ENCODE results near the gene MTURN. TPM values are rescaled to one million over a fixed set of nuclear protein-coding genes. Genes with fewer than 3 reads are reported as not detected.

Gene MTURN
- total and polyA plus RNA-seq, 9 of the 15 experiments (the other 6 are each of a cell fraction or from before 2014, with no cell fraction given): 0.94 to 14.8 (median 6.4) TPM

GRCh38 chr7:30206942-30207341 lies 72.2 kb downstream of the MTURN start (continued):
- TF ChIP-seq TSC22D4 (tag; IDR thresholded peaks at IDR 0.05) (no peak), HSF4 (CRISPR knock-in tag; IDR thresholded peaks at IDR 0.05; ENCODE audit: borderline replicate concordance) (no peak)

DNA sequence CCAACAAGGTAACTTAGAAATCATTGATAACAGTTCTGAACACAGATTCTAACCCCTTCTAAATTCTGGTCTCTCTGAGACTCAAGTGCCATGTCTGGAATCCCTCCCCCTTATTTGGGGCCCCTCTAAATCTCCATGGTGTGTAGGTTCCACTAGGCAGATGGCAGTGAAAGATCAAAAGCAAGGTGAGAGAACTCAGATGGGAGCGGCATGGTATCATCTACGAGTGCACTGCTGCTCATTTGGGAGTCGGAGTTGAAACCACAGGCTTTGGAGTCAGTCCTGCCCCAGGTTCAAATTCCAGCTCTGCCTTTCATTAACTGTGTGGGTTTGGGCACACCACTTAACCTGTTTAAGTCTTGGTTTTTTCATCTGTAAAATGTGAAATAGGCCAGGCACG lies 72.6 kb downstream of the MTURN start:
- Histone ChIP-seq H3K27ac (ENCODE audit: extremely low read depth, low read depth, low read length) (no peak overlapping the region), H3K4me1 (replicated peaks in 1 of 2; ENCODE audit: control insufficient read depth in 2 of 2, insufficient read depth in 2 of 2, low read length in 2 of 2) (no peaks in the 10 kb centered on the region), H3K4me2 (ENCODE audit: insufficient read depth, low read length) (no peak overlapping the region), H3K9ac (ENCODE audit: insufficient read depth in 1 of 2, low read depth in 2 of 2, low read length in 2 of 2) (no peak overlapping the region), H3K9me3 (replicated peaks; ENCODE audit: control insufficient read depth, insufficient read depth, low read depth, low read length) (no peaks in the 10 kb centered on the region), H2AFZ (ENCODE audit: low read depth, low read length) (no peak overlapping the region), H3K4me3 (no peak overlapping the region), H3K36me3 (ENCODE audit: control insufficient read depth, insufficient read depth, low read length) (no peaks in the 10 kb centered on the region), H3K79me2 (ENCODE audit: control insufficient read depth, insufficient read depth, low read length) (no peaks in the 10 kb centered on the region), H4K20me1 (replicated peaks; ENCODE audit: control insufficient read depth, insufficient read depth, low read length) (no peaks in the 10 kb centered on the region), H3K27me3 (ENCODE audit: control insufficient read depth in 2 of 2, insufficient read depth in 2 of 2, low read length in 2 of 2) (peaks cover 33 to 49% of the 10 kb centered on the region in 2 experiments), H3K9me1 (ENCODE audit: control insufficient read depth, insufficient read depth, low read length) (no peaks in the 10 kb centered on the region)
- FAIRE-seq: no peak
- DNase-seq (ENCODE audit: extremely low read depth in 1 of 4, low spot score in 3 of 4): no peak
- ATAC-seq: no peak
- POLR2A ChIA-PET: interaction anchor here (0.8 to 0.9 kb wide), 2 partner anchors 9 to 32 kb away, joined by 3 read pairs; no protein-coding TSS in a partner anchor
- no TSS peak for BruUV-seq (replicated peaks)
- CTCF ChIA-PET (ENCODE audit: low intra/inter-chr PET ratio): no interaction called here
- 0% methylated on average over 4 of the region's 4 CpGs for WGBS (ENCODE audit: insufficient coverage, low coverage, missing lambda C conversion rate)
- in situ Hi-C loops (cut with MboI): no loop called here
- intact Hi-C loops (cut with micrococcal nuclease): no loop called here
- no peak for TF ChIP-seq TEAD4 (IDR thresholded peaks at IDR 0.05; ENCODE audit: low read length)
- TF ChIP-seq TEAD4 (CRISPR knock-in tag; IDR thresholded peaks at IDR 0.05; ENCODE audit: borderline replicate concordance): no peak
- no peak for TF ChIP-seq HINFP (tag; conservative IDR thresholded peaks at IDR 0.05; ENCODE audit: low read depth)
- TF ChIP-seq, protein P1, sequence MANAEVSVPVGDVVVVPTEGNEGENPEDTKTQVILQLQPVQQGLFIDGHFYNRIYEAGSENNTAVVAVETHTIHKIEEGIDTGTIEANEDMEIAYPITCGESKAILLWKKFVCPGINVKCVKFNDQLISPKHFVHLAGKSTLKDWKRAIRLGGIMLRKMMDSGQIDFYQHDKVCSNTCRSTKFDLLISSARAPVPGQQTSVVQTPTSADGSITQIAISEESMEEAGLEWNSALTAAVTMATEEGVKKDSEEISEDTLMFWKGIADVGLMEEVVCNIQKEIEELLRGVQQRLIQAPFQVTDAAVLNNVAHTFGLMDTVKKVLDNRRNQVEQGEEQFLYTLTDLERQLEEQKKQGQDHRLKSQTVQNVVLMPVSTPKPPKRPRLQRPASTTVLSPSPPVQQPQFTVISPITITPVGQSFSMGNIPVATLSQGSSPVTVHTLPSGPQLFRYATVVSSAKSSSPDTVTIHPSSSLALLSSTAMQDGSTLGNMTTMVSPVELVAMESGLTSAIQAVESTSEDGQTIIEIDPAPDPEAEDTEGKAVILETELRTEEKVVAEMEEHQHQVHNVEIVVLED (CRISPR knock-in tag; IDR thresholded peaks at IDR 0.05): no peak
- TF ChIP-seq STAG1 (CRISPR knock-in tag; IDR thresholded peaks at IDR 0.05; ENCODE audit: borderline replicate concordance): no peak
- TF ChIP-seq, protein P2, sequence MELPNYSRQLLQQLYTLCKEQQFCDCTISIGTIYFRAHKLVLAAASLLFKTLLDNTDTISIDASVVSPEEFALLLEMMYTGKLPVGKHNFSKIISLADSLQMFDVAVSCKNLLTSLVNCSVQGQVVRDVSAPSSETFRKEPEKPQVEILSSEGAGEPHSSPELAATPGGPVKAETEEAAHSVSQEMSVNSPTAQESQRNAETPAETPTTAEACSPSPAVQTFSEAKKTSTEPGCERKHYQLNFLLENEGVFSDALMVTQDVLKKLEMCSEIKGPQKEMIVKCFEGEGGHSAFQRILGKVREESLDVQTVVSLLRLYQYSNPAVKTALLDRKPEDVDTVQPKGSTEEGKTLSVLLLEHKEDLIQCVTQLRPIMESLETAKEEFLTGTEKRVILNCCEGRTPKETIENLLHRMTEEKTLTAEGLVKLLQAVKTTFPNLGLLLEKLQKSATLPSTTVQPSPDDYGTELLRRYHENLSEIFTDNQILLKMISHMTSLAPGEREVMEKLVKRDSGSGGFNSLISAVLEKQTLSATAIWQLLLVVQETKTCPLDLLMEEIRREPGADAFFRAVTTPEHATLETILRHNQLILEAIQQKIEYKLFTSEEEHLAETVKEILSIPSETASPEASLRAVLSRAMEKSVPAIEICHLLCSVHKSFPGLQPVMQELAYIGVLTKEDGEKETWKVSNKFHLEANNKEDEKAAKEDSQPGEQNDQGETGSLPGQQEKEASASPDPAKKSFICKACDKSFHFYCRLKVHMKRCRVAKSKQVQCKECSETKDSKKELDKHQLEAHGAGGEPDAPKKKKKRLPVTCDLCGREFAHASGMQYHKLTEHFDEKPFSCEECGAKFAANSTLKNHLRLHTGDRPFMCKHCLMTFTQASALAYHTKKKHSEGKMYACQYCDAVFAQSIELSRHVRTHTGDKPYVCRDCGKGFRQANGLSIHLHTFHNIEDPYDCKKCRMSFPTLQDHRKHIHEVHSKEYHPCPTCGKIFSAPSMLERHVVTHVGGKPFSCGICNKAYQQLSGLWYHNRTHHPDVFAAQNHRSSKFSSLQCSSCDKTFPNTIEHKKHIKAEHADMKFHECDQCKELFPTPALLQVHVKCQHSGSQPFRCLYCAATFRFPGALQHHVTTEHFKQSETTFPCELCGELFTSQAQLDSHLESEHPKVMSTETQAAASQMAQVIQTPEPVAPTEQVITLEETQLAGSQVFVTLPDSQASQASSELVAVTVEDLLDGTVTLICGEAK (IDR thresholded peaks at IDR 0.05): no peak
- TF ChIP-seq, protein P2 (CRISPR knock-in tag; IDR thresholded peaks at IDR 0.05): no peak
